ENCODE data around the gene ZNF524.

ZNF524 gene

GRCh38 chr19:55584871-55585270 lies 15.2 kb upstream of the ZNF524 start:
- H3K4me2 ChIP-seq (ENCODE audit: low read length) = no peak overlapping the region
- H4K20me1 ChIP-seq (ENCODE audit: control insufficient read depth, insufficient read depth, low read depth, low read length) = no peaks in the 10 kb centered on the region
- 0 out of 2 replicates have a peak, but pooled peaks cover 4% of the 10 kb centered on the region for H3K36me3 ChIP-seq (ENCODE audit: control insufficient read depth, low read length)
- H3K27me3 ChIP-seq (ENCODE audit: control insufficient read depth, low read length) = no peaks in the 10 kb centered on the region
- peaks cover 12% of the 10 kb centered on the region for H3K79me2 ChIP-seq (ENCODE audit: control insufficient read depth, low read length)
- no peaks in the 10 kb centered on the region for H3K9me3 ChIP-seq (ENCODE audit: control insufficient read depth, insufficient read depth, low read length)
- TF ChIP-seq EZH2phosphoT487 (IDR thresholded peaks at IDR 0.05; ENCODE audit: borderline replicate concordance, low read length) (no peak), CTCF (IDR thresholded peaks at IDR 0.05; ENCODE audit: low read depth, low read length, poor library complexity, severe bottlenecking) (no peak)
- peaks cover 44% of the 10 kb centered on the region for H3K4me1 ChIP-seq (ENCODE audit: control insufficient read depth, low read length)
- H3F3A ChIP-seq (ENCODE audit: control insufficient read depth, insufficient read depth) = peaks cover 36% of the 10 kb centered on the region
- H3K4me3 ChIP-seq (ENCODE audit: low read length) = no peak overlapping the region
- no peaks in the 10 kb centered on the region for H3K9me2 ChIP-seq (replicated peaks; ENCODE audit: control insufficient read depth, low read length)
- H3K27ac ChIP-seq (ENCODE audit: low read depth, low read length) = peak overlapping the region; percentile 54; the same call in 1 of the 2 replicates

GRCh38 chr19:55585658-55586339 lies 14.3 kb upstream of the ZNF524 start:
- no peaks in the 10 kb centered on the region for H3K9me3 ChIP-seq (ENCODE audit: control insufficient read depth, insufficient read depth, low read length)
- H3K9me2 ChIP-seq (replicated peaks; ENCODE audit: control insufficient read depth, low read length) = no peaks in the 10 kb centered on the region
- H3K4me2 ChIP-seq (ENCODE audit: low read length) = peak overlapping the region; percentile 87
- H4K20me1 ChIP-seq (ENCODE audit: control insufficient read depth, insufficient read depth, low read depth, low read length) = no peaks in the 10 kb centered on the region
- H3K4me1 ChIP-seq (ENCODE audit: control insufficient read depth, low read length) = peaks cover 41% of the 10 kb centered on the region
- TF ChIP-seq EZH2phosphoT487 (IDR thresholded peaks at IDR 0.05; ENCODE audit: borderline replicate concordance, low read length) (no peak), CTCF (IDR thresholded peaks at IDR 0.05; ENCODE audit: low read depth, low read length, poor library complexity, severe bottlenecking) (no peak)
- H3K27ac ChIP-seq (ENCODE audit: low read depth, low read length) = peak overlapping the region; percentile 54
- H3K27me3 ChIP-seq (ENCODE audit: control insufficient read depth, low read length) = no peaks in the 10 kb centered on the region
- H3K79me2 ChIP-seq (ENCODE audit: control insufficient read depth, low read length) = peaks cover 4% of the 10 kb centered on the region
- H3K36me3 ChIP-seq (ENCODE audit: control insufficient read depth, low read length) = no peaks in the 10 kb centered on the region
- peak overlapping the region; percentile 86 for H3K4me3 ChIP-seq (ENCODE audit: low read length)
- H3F3A ChIP-seq (ENCODE audit: control insufficient read depth, insufficient read depth) = peaks cover 36% of the 10 kb centered on the region

GRCh38 chr19:55586976-55587668 lies 13.0 kb upstream of the ZNF524 start:
- Histone ChIP-seq H4K20me1 (ENCODE audit: control insufficient read depth, insufficient read depth, low read depth, low read length) (no peaks in the 10 kb centered on the region), H3F3A (ENCODE audit: control insufficient read depth, insufficient read depth) (peaks cover 31% of the 10 kb centered on the region), H3K4me3 (ENCODE audit: low read length) (peak overlapping the region; percentile 86), H3K9me3 (ENCODE audit: control insufficient read depth, insufficient read depth, low read length) (no peaks in the 10 kb centered on the region), H3K9me2 (replicated peaks; ENCODE audit: control insufficient read depth, low read length) (no peaks in the 10 kb centered on the region), H3K4me1 (ENCODE audit: control insufficient read depth, low read length) (peaks cover 34% of the 10 kb centered on the region), H3K27me3 (ENCODE audit: control insufficient read depth, low read length) (no peaks in the 10 kb centered on the region), H3K27ac (ENCODE audit: low read depth, low read length) (peak overlapping the region; percentile 54), H3K4me2 (ENCODE audit: low read length) (peak overlapping the region; percentile 87), H3K79me2 (ENCODE audit: control insufficient read depth, low read length) (no peaks in the 10 kb centered on the region), H3K36me3 (ENCODE audit: control insufficient read depth, low read length) (no peaks in the 10 kb centered on the region; the same call in 1 of the 2 replicates)
- TF ChIP-seq EZH2phosphoT487 (IDR thresholded peaks at IDR 0.05; ENCODE audit: borderline replicate concordance, low read length) (no peak), CTCF (IDR thresholded peaks at IDR 0.05; ENCODE audit: low read depth, low read length, poor library complexity, severe bottlenecking) (no peak)
